ENCODE data around the gene FBH1. TPM values are rescaled to one million over a fixed set of nuclear protein-coding genes. Genes with fewer than 3 reads are reported as not detected.
"Not testable (repeated sequence)": the region's sequence is repeated elsewhere in the genome, so short reads cannot be mapped to it uniquely, and the experiment has no call there.

The FBH1 gene
- polyA plus RNA-seq, 3 donors: 79.3 to 99.1 (median 85.9) TPM

DNA sequence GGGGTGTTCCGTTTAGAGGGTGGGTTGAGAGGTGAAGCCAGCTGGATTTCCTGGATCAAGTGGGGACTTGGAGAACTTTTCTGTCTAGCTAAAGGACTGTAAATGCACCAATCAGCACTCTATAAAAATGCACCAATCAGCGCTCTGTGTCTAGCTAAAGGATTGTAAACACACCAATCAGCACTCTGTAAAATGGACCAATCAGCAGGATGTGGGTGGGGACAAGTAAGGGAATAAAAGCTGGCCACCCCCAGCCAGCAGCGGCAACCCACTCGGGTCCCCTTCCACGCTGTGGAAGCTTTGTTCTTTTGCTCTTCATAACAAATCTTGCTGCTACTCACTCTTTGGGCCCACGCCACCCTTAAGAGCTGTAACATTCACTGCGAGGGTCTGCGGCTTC lies 21.7 kb upstream of the FBH1 start:
- DNase-seq: not testable (repeated sequence)

DNA sequence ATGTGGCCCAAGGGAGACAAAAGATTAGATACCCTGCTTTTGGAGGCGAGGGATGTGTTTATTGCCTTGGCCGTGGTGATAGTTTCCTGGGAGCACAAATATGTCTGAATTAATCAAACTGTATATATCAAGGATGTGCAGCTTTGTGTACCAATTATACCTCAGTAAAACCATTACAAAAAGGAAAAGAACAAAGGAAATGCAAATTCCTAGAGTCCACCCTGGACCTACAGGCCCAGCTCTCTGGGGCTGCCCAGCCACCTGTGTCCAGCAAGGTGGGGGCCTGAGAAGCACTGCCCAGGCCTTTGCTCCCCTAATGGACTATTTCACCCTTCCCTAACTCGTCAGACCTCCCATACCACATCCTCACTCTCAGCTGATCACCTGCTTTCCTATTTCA lies 20.9 kb upstream of the FBH1 start:
- no peak for DNase-seq

DNA sequence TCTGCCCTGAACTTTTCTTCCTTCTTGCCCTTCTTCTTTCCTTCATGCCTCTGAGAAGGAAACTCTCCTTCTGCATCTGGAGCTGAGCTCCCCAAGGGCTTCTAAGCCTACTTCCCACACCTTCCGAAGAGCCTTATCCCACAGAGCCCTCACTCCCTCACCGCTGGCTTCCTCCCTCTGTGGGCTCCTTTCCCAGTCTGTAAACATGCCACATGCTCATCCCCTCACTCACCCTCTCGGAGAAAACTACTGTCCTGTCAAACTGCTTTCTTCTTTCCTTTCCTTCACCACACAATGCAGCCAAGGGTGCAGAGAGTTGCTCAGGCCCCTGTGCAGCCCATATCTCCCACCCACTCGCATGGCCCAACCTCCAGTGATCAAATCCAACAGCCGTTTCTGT lies 18.4 kb upstream of the FBH1 start:
- DNase-seq: no peak

DNA sequence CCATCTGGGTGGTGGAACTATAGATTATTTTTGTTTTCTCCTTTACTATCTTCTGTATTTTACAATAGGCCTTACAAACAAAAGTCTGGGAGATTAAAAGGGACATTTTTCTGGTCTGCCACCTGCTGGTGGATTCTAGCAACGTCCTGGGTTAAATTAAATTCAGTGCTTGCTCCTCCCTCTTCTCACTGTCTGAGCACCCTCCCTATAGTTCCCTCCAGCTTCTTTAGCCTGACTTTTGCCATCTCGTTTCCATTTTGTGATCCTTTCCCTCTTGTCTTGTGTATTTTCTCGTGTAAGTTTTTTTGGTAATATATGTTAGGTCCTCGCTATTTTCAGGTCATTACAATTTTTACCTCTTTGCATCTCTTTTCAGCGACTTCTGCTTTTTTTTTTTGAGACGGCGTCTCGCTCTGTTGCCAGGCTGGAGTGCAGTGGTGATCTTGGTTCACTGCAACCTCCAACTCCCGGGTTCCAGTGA lies 16.5 kb upstream of the FBH1 start:
- DNase-seq: peak; percentile 80

DNA sequence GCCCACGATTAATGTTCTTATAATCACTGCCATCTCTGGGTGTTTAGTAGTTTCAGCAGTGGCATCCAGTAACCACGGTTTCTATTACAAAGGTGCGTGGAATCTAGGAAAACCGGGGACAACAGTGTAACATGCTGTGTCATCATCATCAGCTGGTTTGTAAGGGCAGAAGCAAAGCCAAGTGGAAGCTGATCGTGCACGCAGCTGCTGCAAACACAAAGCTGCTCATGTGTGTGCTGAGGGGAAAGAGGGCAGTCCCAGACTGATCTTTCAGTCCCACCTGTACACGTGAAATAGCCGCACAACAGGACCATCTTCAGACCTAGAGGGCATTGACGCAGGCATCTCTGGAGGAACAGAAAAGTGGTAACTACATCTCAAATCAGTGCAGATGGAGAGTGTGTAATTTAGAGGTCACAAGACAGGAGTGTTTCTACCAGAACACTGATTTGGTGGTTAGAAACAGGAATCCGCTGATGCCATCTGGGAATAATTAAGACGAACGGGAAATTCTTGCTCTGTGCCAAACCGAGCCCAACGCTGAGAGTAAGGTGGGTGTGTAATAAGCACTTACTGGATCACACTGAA lies 13.8 kb upstream of the FBH1 start:
- DNase-seq: no peak

DNA sequence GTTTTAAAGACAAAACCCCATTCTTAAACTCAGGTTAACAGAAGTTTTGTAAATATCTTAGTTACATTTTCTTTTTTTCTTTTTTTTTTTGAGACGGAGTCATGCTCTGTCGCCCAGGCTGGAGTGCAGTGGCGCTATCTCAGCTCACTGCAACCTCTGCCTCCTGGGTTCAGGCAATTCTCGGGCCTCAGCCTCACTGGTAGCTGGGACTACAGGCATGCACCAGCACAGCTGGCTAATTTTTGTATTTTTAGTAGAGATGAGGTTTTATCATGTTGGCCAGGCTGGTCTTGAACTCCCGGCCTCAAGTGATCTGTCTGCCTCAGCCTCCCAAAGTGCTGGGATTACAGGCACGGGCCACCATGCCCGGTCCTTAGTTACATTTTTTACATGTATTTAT lies 13.0 kb upstream of the FBH1 start:
- not testable (repeated sequence) for DNase-seq

DNA sequence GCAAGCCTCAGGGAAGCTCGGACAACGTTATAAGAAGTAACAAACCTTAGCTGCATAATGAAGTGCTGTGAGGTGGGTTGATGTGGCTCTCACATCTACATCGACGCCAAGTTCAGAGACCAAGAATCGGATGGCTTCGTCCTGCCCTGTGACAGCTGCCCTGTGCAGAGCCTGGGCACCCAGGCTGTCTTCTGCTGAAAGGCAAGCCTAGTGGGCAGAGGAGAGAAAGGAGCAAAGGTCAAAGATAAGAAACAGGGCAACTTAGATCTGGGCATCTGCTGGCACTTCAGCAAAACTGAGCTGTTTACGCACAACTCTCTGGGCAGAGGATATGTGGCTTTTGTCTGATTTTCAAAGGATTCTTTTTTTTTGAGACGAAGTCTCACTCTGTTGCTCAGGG lies 7.1 kb upstream of the FBH1 start:
- no peak for DNase-seq

DNA sequence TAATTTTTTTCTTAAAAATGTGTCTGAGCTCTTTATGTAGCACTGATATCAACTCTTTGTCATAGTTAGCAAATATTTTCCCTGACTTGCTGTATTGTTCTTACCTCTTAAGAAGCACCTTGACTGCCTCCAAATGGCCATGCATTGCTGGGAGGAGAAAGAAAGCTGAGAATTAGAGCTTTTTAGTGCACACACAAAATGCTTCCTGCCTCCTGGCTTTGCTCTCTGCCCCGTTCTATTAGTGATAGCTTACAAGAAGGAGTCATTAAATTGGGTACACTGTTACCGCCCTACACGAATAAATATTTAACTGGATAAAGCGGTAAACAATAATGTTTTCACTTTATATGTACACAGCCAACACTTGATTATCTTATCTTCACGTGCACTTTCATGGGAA lies 4.4 kb upstream of the FBH1 start:
- DNase-seq: no peak

DNA sequence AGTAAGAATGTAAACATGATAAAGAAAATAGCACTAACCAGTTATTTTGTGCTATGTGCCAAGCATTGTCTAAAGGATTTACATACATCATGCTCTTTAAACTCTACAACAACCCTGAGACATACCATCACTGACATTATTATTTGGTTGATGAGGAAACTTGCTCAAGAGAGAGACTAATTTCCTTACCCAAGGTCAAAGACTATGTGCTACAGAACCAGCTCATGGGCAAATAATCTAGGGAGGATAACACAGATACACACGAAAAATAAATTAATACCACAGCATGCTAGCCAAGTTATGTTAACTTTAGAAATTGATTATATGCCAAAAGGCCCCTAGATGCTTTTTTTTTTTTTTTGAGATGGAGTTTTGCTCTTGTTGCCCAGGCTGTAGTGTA lies 3.0 kb upstream of the FBH1 start:
- no peak for DNase-seq

DNA sequence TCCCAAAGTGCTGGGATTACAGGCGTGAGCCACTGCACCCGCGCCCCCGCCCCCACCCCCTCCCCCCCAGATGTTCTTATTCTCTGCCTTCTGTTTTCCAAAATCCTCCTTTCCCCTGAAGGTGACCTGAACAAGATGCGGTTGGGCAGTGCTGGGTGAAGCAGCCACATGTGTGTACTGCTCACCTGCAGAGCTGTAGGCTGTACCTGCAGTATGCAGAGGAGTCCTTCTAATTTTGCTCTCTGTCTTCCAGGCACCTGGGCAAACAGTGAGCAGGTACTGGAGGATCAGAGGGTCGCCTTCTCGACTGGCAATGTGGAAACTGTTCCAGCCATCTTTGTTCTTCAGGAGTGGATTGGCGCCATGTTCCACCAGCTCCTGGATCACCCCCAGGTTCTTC lies 2.4 kb upstream of the FBH1 start:
- no peak for DNase-seq

DNA sequence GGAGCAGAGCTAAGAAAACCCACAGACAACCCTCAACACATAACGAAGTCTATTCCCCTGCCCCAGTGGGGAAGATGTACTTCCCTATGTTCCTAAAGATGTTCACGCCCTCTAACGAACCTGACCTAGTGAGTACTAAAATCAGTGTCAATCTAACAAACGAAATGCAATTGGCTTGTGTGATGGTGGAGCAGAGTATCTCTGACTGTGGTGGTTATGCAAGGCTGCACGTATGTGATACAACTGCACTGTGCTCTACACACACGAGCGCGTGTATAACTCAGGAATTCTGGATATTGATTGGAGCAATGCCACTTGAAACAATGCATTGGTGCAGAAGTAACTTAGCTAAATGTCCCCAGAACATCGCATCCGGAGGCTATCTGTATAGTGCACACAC lies 1.7 kb upstream of the FBH1 start:
- no peak for DNase-seq

DNA sequence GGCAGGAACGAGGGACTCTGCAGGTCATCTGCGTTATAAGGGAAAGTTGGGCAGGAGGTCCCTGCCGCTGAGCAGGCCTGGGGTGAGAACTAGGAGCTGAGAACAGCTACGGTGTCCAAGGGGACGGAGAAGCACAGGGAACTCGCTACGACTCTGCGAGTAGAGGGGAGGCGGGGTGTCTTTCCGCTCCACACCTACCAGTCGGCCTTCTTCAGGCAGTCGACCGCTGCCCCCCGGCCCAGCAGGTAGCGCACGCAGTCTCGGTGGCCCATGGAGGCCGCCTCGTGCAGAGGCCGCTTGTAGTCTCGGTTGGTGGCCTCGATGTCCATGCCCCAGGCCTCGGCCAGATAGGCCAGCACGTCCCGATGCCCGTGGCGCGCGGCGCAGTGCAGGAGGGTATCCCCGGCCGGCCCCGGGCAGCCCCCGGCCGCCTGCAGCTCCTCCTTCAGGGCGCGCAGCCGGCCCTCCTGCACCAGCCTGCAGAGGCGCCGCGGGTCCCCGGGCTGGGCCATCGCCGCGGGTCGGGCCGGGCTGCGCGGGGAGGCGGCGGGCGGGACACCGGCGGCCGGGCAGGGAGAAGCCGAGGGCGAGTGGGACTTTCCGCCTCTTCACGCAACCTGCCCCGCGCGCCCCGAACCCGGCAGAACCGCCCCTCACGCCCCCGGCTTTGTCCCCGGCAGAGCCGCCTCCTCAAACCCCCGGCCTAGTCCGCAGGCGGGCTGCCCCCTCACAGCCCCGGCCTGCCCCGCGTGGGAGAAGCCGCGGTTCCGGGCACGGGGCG lies 1.0 kb upstream of the FBH1 start:
- DNase-seq: no peak

DNA sequence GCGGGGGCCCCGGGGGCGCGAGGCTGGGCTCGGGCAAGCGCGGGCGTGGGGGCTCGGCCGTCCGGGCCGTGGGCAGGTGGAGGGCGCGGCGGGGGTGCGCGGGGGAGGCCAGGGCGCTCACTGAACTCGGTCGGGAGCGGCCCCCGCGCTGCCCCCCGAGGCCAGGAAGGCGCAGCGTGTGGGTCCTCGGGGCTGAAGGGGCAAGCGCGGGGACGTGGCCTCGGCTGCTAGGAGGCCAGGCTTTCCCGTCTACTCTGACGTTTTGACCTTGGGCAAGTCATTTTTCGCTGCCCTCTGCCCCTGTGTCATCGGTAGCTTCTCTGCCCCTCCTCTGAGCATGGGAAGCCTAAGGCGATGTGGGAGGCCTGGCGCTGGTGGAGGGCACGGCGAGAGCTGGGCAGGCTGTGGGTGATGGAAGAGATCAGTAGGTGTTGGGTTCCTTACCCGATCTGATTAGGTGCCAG lies 441 bp downstream of the FBH1 start:
- DNase-seq: no peak

DNA sequence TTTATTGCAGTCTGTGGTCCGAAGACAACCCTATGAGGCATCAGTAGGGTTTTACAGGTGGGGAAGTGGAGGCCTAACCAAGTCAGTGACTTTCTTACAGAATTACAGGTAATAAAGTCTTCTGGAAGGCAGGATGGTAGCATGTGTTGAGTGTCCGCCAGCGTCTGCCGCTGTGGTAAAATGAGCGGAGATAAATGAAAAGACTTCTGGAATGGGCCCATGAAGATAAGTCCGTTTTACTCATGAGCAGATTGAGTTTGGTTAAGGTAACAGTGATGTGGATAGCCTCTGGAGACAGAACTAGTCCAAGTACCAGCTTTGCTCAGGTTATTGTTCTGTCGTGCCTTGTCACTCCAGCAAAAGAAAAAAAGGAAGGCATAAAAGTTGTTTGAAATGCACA lies 966 bp downstream of the FBH1 start:
- DNase-seq: no peak

DNA sequence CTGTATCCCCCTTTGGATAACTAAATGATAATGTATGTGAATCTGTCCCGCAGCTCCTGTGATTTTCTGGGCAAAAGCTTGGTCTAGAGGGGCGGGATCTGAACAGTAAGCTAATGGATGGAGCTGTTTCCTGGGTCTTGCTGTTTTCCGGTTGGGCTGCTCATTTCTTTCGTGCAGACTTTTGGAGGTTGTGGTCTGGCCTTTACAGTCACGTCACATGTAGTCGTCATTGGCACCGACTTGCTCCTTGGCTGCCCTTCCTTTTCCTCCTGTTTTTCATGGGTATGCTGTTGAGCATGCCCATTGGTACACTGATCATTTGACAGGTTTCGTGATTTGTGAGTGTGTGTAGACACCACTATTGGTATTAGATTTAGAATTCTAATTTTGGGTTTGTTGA lies 2.0 kb downstream of the FBH1 start:
- DNase-seq: no peak

DNA sequence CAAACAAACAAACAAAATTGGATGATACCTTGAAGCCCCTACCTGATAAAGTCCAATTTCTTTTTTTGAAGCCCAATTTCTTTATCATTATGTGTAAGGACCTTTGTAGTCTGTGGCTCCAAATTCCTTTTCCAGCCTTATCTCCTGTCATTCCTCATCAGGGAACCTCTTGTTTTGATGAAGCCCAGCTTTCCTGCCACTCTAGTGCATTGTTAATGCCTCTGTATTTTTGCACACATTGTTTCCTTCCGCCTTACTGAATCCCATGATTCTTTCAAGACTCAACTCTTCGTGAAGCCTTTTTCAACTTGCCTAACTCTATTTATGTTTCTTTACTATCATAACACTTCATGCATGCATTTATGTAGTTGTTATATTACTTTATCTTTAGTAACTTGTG lies 3.3 kb downstream of the FBH1 start:
- no peak for DNase-seq

DNA sequence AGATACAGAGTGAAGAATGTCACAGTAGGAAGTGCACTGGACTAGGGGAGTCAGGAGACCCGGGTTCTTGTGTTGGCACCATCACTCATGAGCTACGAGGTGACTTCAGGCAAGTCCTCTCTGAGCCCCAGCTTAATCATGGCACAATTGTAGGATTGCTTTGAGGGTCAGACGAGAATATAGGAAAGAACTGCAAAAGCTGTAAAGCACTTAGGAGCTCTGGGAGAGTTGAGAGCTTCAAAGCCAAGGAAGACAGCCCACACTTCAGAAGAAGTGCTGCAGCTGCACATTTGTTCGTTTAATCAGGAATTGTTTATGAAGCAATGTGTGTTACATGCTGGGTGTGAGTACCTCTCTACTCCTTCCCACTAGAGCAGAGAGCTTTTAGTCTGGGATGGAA lies 4.4 kb downstream of the FBH1 start:
- DNase-seq: no peak

DNA sequence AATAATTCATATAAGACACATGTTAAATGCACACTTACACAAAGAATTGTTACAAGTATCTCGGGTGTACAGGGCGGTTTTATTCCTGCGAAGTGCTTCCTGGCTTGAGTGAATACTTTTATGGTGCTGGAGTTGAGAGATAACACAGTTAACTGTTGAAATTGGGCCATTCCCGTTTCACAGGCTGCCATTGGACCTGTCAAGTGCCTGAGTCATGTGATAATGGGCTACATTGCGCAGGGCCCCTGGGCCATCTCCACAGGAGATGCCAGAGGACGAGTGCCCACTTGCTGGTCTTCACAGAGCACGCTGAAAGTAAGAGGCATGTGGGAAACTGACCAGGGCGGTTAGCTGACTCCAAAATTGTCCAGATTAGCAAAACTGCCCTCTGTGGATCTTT lies 4.8 kb downstream of the FBH1 start:
- DNase-seq: no peak

DNA sequence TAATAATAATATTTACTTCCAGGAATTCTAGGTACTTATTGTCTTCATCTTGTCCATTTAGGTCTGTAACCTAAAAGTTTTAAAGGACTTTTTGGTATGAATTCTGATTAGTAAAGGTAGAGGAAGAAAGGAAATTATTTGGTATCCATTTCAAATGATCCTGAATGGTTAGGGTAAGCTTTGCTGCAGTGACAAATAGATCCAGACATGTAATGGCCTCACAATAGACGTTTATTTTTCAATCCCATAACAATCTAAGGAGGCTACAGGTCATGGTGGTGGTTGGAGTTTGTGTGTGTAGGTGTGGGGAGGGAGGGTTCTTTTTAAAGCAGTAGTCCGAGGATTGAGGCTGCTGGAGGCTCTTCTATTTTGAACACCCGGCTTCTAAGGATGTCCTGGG lies 5.3 kb downstream of the FBH1 start:
- DNase-seq: no peak

DNA sequence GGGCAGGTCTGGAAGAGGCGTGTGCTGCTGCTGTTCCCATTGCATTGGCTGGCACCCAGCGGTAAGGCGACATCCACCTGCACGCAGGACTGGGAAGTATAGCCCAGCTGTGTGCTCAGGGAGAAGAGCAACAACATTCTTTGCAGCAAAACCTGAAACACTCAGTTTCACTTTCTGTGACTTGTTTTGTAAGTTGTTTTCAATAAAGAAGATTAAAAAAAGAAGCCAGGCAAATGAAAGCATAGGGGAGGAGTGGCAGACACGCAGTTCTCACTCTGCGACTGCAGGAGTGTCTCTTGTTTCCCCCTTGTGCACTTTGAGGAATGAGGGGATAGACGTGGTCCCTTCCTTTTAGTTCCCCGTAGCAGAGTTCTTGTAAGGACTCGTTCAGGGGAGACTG lies 5.8 kb downstream of the FBH1 start:
- no peak for DNase-seq

DNA sequence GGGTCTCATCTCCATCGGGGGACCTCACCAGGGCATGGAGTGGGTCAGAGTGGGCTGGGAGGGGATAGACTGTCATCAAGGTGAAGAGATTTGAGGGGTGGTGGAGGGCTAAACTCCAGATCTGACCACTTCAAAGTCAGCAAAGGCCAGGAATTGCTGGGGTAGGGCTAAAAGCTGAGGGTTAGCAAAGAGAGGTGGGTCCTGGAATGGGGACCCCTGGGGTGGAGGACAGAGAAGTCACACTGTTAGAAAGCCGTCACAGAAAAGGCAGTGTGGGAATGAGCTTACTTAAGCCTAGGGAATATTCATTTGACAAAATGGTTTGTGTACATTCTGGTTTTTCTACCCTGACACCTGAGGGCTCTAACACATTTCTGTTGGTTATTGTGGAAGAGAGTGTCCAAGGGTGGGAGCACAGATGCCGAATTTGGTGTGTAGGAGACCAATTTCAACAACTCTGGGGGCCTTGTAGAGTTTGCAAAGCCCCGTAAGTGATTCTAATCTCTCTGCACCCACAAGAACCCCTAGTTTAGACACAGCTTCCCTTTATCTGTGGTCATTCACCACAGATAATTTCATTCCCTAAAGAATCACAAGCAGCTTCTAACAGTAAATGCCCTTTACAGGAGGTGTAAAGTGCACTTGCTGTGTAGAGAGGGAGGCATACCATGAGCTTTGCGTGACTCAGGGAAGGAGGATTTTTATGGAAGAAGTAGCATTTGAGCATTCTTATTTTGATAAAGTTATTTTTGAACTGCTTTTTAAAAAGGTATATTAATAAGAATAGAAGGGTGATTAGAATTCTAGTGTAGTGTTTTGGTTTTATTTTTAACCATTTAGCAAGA lies 6.4 kb downstream of the FBH1 start:
- no peak for DNase-seq

DNA sequence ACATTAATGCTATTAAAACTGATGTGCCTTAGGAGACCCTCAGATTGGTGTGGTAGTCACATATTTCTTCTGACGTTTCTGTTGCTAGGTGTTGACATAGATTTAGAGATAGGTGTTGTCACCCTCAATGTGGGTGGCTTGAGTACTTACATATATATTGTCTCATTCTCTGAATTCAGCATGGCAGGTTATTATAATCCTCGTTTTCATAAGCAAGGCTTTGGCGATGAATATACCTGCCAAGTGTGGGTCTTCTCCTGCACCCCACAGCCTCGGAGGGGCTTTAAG lies 7.0 kb downstream of the FBH1 start:
- no peak for DNase-seq

DNA sequence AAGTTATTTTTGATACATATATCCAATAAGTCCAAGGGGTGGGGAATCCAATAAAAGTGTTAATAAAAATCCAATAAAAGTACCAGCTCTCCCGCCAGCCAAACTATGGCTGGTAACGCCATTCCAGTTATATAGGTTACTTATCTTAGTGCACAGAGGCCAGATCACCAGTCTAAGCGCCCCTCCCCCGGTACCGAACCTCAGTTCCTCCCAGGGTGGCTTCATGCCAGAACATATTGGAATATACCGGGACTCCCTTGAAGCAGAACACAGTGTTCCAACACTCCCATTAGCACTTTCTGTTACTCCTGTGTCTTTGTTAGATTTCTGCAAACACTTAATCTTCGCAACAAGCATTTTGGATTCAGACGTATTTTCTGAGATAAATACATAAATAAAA lies 7.5 kb downstream of the FBH1 start:
- no peak for DNase-seq
